Esophagus squamous epithelium (tissue), 5 donors: ENCODE data around the gene PTPRT. TPM values are rescaled to one million over a fixed set of nuclear protein-coding genes. Genes with fewer than 3 reads are reported as not detected.

Source experiments
- DNase-seq: peaks from one replicate; lab custom pipeline; 2025; lab: John Stamatoyannopoulos, UW
- H3K27ac ChIP-seq, 4 donors: fragments of 200-600 bp; sonication (generic); one replicate each; pipeline ENCODE4 v1.5.1; 2016 to 2019; ENCODE audit warnings: mild to moderate bottlenecking in 1 of 4
- H3K27me3 ChIP-seq, 4 donors: fragments of 200-600 bp; sonication (generic); 1 replicate in 3 of 4; 2 replicates in 1 of 4; pipeline versions ENCODE4 v1.5.1 to v1.6.0; 2017 to 2021; ENCODE audit warnings: antibody characterized with exemption in 1 of 4
- H3K36me3 ChIP-seq, 3 donors: fragments of 200-600 bp; sonication (generic); one replicate each; pipeline ENCODE4 v1.5.1; 2016 to 2019
- H3K4me1 ChIP-seq, 3 donors: fragments of 200-600 bp; sonication (generic); one replicate each; pipeline ENCODE4 v1.5.1; 2017 to 2019
- H3K4me3 ChIP-seq, 4 donors: fragments of 200-600 bp; sonication (generic); 1 replicate in 3 of 4; 2 replicates in 1 of 4; pipeline ENCODE4 v1.5.1; 2016 to 2019; ENCODE audit warnings: mild to moderate bottlenecking in 2 of 4, moderate library complexity in 1 of 4
- H3K9me3 ChIP-seq, 3 donors: fragments of 200-600 bp; sonication (generic); one replicate each; pipeline ENCODE4 v1.5.1; 2016 to 2019
- CTCF ChIP-seq, 6 experiments: fragments of 450-650 bp in 4 of 6; fragments of 200-600 bp in 2 of 6; sonication (generic) in 2 of 6; IDR thresholded peaks; one replicate each; pipeline ENCODE4 v1.5.1; 2016 to 2019; ENCODE audit warnings: antibody characterized with exemption in 6 of 6, mild to moderate bottlenecking in 4 of 6, moderate library complexity in 4 of 6
- POLR2A ChIP-seq, 4 donors: fragments of 450-650 bp; IDR thresholded peaks; one replicate each; pipeline ENCODE4 v1.6.1; 2017; ENCODE audit warnings: antibody characterized with exemption in 4 of 4, mild to moderate bottlenecking in 4 of 4, moderate library complexity in 3 of 4
- WGBS, 2 donors: methylation state at CpG; one replicate each; pipeline ENCODE4 v1.1.5; 2018; 5-methylcytosine and 5-hydroxymethylcytosine counted together
- intact Hi-C: fragments of 100-400 bp; cut with DNase I; formaldehyde crosslinking; loops from one replicate; pipeline ENCODE4 v1.15.0; 2022
- total RNA-seq, 4 donors: library from RNA; depleted of rRNA; stranded (reverse); fragments of >200 nt; gene quantifications; one replicate each; pipeline ENCODE4 v1.1.0, GENCODE V29; 2016
- donor health status: DM: yes; HTN: yes; CAD: no.

PTPRT gene
- total RNA-seq, 4 donors from 2014 or later: under 0.01 to 0.06 TPM; not detected in 2

GRCh38 chr20:42775866-42776265, 413.8 kb downstream of the PTPRT start:
- no peak for DNase-seq
- no peak for TF ChIP-seq POLR2A (IDR thresholded peaks at IDR 0.05)
- no peak for TF ChIP-seq CTCF (IDR thresholded peaks at IDR 0.05)
- H3K9me3 ChIP-seq: no peaks in the 10 kb centered on the region
- no peak overlapping the region for H3K27ac ChIP-seq
- no peak overlapping the region for H3K4me3 ChIP-seq
- 80 to 83% methylated on average over 3 of the region's 3 CpGs for WGBS, 2 donors
- no peaks in the 10 kb centered on the region for H3K36me3 ChIP-seq
- no peaks in the 10 kb centered on the region for H3K4me1 ChIP-seq
- intact Hi-C loops: no loop called here
- H3K27me3 ChIP-seq: no peaks in the 10 kb centered on the region

GRCh38 chr20:42775037-42775436, 414.7 kb downstream of the PTPRT start:
- 57 to 71% methylated on average over 5 to 6 of the region's 7 CpGs for WGBS, 2 donors
- no peak for TF ChIP-seq POLR2A (IDR thresholded peaks at IDR 0.05)
- no peak for TF ChIP-seq CTCF (IDR thresholded peaks at IDR 0.05)
- Histone ChIP-seq H3K27ac (no peak overlapping the region), H3K4me1 (no peaks in the 10 kb centered on the region), H3K27me3 (no peaks in the 10 kb centered on the region), H3K9me3 (no peaks in the 10 kb centered on the region), H3K36me3 (no peaks in the 10 kb centered on the region), H3K4me3 (no peak overlapping the region)
- intact Hi-C loops: no loop called here
- no peak for DNase-seq

GRCh38 chr20:42763015-42763414, 426.7 kb downstream of the PTPRT start:
- no peaks in the 10 kb centered on the region for H3K9me3 ChIP-seq
- H3K4me3 ChIP-seq: no peak overlapping the region
- H3K27ac ChIP-seq: no peak overlapping the region
- no peaks in the 10 kb centered on the region for H3K27me3 ChIP-seq
- DNase-seq: no peak
- H3K36me3 ChIP-seq: no peaks in the 10 kb centered on the region
- H3K4me1 ChIP-seq: no peaks in the 10 kb centered on the region
- WGBS, 2 donors: 85 to 88% methylated on average over 1 of the region's 1 CpG
- TF ChIP-seq POLR2A (IDR thresholded peaks at IDR 0.05): no peak
- no peak for TF ChIP-seq CTCF (IDR thresholded peaks at IDR 0.05)
- intact Hi-C loops: no loop called here

- H3K4me3 ChIP-seq: no peak overlapping the region
- H3K27me3 ChIP-seq: no peaks in the 10 kb centered on the region
- H3K27ac ChIP-seq: no peak overlapping the region
- WGBS, 2 donors: 55 to 57% methylated on average over 1 of the region's 1 CpG
- intact Hi-C loops: no loop called here
- TF ChIP-seq POLR2A (IDR thresholded peaks at IDR 0.05) (no peak), CTCF (IDR thresholded peaks at IDR 0.05) (no peak)
- H3K4me1 ChIP-seq: peaks cover 0 to 4% (median 0%) of the 10 kb centered on the region in 3 donors
- no peaks in the 10 kb centered on the region for H3K9me3 ChIP-seq
- DNase-seq: no peak
- H3K36me3 ChIP-seq: no peaks in the 10 kb centered on the region
Observed at GRCh38 chr20:42756991-42757390, 432.7 kb downstream of the PTPRT start.

- TF ChIP-seq POLR2A (IDR thresholded peaks at IDR 0.05): no peak
Observed at GRCh38 chr20:42754706-42755105, 435.0 kb downstream of the PTPRT start.

GRCh38 chr20:42752620-42753019, 437.1 kb downstream of the PTPRT start:
- no peak for DNase-seq
- H3K27me3 ChIP-seq: no peaks in the 10 kb centered on the region
- no peak overlapping the region for H3K4me3 ChIP-seq
- H3K27ac ChIP-seq: no peak overlapping the region
- WGBS, 2 donors: 60 to 61% methylated on average over 3 of the region's 3 CpGs
- no peaks in the 10 kb centered on the region for H3K36me3 ChIP-seq
- TF ChIP-seq CTCF (IDR thresholded peaks at IDR 0.05) (no peak), POLR2A (IDR thresholded peaks at IDR 0.05) (no peak)
- H3K4me1 ChIP-seq: peaks cover 0 to 4% (median 0%) of the 10 kb centered on the region in 3 donors
- H3K9me3 ChIP-seq: no peaks in the 10 kb centered on the region
- intact Hi-C loops: no loop called here

More at GRCh38 chr20:42754706-42755105, 435.0 kb downstream of the PTPRT start:
- Histone ChIP-seq H3K27me3 (no peaks in the 10 kb centered on the region), H3K27ac (no peak overlapping the region), H3K9me3 (no peaks in the 10 kb centered on the region), H3K4me1 (peaks cover 0 to 4% (median 0%) of the 10 kb centered on the region in 3 donors), H3K4me3 (no peak overlapping the region), H3K36me3 (no peaks in the 10 kb centered on the region)
- DNase-seq: no peak
- WGBS, 2 donors: 25 to 31% methylated on average over 2 of the region's 2 CpGs
- intact Hi-C loops: no loop called here
